ENCODE data around the gene CAPS2. TPM values are rescaled to one million over a fixed set of nuclear protein-coding genes. Genes with fewer than 3 reads are reported as not detected.

The CAPS2 gene
- total and polyA plus RNA-seq, 9 of the 15 experiments (the other 6 are each of a cell fraction or from before 2014, with no cell fraction given) = 0.10 to 0.82 (median 0.47) TPM; not detected in 1

DNA sequence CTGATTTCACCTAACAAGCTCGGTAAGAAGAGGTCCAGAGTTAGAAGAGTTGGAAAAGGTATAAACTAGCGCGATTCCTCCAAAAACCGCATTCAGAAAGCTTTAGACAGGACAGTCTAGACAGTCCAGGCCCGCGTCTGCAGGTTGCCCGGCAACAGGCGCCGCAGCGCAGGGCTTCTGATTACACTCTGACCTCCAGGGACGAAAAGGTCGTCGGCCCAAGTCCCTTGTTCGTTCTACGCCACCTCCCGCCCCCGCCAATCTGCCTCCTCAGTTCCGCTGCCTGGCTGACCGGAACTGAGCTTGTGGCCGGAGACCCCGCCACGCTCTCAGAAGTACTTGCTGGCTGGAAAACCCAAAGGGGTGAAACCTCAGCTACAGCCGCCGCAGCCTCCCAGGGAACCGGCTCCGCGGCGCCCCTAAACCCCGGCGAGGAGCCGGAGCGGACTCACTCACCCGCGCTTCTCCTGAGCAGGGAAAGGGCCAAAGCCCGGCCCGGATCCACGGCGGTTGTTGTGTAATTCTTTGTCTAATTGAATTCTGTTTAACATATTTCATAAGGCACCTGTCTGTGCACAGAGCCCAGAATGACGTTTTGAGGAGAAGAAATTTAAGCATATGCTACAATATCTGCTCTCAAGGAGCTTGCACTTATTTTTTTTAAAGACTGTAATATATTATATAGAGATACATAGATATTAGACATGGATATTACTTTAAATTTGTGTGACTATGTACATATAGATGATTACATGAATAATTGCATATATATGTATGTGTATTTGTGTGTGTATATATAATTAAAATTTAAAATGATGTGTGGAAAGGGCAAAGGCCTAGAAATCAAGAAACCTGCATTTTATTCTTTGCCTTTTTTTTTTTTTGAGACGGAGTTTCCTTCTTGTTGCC, at the start of gene CAPS2 (continued):
- TF ChIP-seq, protein P1, sequence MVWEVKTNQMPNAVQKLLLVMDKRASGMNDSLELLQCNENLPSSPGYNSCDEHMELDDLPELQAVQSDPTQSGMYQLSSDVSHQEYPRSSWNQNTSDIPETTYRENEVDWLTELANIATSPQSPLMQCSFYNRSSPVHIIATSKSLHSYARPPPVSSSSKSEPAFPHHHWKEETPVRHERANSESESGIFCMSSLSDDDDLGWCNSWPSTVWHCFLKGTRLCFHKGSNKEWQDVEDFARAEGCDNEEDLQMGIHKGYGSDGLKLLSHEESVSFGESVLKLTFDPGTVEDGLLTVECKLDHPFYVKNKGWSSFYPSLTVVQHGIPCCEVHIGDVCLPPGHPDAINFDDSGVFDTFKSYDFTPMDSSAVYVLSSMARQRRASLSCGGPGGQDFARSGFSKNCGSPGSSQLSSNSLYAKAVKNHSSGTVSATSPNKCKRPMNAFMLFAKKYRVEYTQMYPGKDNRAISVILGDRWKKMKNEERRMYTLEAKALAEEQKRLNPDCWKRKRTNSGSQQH (CRISPR knock-in tag; IDR thresholded peaks at IDR 0.05) = no peak
- TF ChIP-seq ILK (tag; IDR thresholded peaks at IDR 0.05; ENCODE audit: borderline replicate concordance, low read depth) (no peak), ESRRB (CRISPR knock-in tag; IDR thresholded peaks at IDR 0.05; ENCODE audit: borderline replicate concordance) (no peak), ELF2 (CRISPR knock-in tag; IDR thresholded peaks at IDR 0.05) (no peak), NR2C1 (IDR thresholded peaks at IDR 0.05) (peak; percentile 84), NR2C1 (tag; IDR thresholded peaks at IDR 0.05) (peak; percentile 88), KLF6 (CRISPR knock-in tag; IDR thresholded peaks at IDR 0.05; ENCODE audit: borderline replicate concordance) (no peak), RBBP5 (IDR thresholded peaks at IDR 0.05; ENCODE audit: borderline replicate concordance, insufficient read depth, low read length, poor library complexity, severe bottlenecking) (no peak), ZNF124 (CRISPR knock-in tag; IDR thresholded peaks at IDR 0.05) (no peak), SMARCA4 (IDR thresholded peaks at IDR 0.05) (no peak), HSF4 (CRISPR knock-in tag; IDR thresholded peaks at IDR 0.05; ENCODE audit: borderline replicate concordance) (no peak), TRIM28 (IDR thresholded peaks at IDR 0.05) (0 out of 2 replicates have a peak, but pooled peaks have one; percentile 27), TRIM24 (IDR thresholded peaks at IDR 0.05) (0 out of 4 replicates have a peak, but pooled peaks of 1 of the 2 experiments have one; percentile 26), JUND (IDR thresholded peaks at IDR 0.05; ENCODE audit: borderline replicate concordance, low read depth, low read length) (peak; percentile 54; the same call in 1 of the 2 replicates), JUND (tag; IDR thresholded peaks at IDR 0.05; ENCODE audit: borderline replicate concordance, low read depth, low read length) (peak; percentile 42; the same call in 1 of the 3 replicates)
- TF ChIP-seq, protein P2, sequence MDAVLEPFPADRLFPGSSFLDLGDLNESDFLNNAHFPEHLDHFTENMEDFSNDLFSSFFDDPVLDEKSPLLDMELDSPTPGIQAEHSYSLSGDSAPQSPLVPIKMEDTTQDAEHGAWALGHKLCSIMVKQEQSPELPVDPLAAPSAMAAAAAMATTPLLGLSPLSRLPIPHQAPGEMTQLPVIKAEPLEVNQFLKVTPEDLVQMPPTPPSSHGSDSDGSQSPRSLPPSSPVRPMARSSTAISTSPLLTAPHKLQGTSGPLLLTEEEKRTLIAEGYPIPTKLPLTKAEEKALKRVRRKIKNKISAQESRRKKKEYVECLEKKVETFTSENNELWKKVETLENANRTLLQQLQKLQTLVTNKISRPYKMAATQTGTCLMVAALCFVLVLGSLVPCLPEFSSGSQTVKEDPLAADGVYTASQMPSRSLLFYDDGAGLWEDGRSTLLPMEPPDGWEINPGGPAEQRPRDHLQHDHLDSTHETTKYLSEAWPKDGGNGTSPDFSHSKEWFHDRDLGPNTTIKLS (IDR thresholded peaks at IDR 0.05; ENCODE audit: borderline replicate concordance, low read depth) = no peak
- TF ChIP-seq, protein P3, sequence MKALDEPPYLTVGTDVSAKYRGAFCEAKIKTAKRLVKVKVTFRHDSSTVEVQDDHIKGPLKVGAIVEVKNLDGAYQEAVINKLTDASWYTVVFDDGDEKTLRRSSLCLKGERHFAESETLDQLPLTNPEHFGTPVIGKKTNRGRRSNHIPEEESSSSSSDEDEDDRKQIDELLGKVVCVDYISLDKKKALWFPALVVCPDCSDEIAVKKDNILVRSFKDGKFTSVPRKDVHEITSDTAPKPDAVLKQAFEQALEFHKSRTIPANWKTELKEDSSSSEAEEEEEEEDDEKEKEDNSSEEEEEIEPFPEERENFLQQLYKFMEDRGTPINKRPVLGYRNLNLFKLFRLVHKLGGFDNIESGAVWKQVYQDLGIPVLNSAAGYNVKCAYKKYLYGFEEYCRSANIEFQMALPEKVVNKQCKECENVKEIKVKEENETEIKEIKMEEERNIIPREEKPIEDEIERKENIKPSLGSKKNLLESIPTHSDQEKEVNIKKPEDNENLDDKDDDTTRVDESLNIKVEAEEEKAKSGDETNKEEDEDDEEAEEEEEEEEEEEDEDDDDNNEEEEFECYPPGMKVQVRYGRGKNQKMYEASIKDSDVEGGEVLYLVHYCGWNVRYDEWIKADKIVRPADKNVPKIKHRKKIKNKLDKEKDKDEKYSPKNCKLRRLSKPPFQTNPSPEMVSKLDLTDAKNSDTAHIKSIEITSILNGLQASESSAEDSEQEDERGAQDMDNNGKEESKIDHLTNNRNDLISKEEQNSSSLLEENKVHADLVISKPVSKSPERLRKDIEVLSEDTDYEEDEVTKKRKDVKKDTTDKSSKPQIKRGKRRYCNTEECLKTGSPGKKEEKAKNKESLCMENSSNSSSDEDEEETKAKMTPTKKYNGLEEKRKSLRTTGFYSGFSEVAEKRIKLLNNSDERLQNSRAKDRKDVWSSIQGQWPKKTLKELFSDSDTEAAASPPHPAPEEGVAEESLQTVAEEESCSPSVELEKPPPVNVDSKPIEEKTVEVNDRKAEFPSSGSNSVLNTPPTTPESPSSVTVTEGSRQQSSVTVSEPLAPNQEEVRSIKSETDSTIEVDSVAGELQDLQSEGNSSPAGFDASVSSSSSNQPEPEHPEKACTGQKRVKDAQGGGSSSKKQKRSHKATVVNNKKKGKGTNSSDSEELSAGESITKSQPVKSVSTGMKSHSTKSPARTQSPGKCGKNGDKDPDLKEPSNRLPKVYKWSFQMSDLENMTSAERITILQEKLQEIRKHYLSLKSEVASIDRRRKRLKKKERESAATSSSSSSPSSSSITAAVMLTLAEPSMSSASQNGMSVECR (CRISPR knock-in tag; IDR thresholded peaks at IDR 0.05) = peak; percentile 68; the same call in 1 of the 2 replicates
- TF ChIP-seq, protein P4, sequence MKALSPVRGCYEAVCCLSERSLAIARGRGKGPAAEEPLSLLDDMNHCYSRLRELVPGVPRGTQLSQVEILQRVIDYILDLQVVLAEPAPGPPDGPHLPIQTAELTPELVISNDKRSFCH (CRISPR knock-in tag; IDR thresholded peaks at IDR 0.05) = no peak
- TF ChIP-seq, protein P4 (tag; IDR thresholded peaks at IDR 0.05) = peak; percentile 67; the same call in 1 of the 2 replicates
